ENCODE data around the gene TAS2R8.
"Not testable (repeated sequence)": the region's sequence is repeated elsewhere in the genome, so short reads cannot be mapped to it uniquely, and the experiment has no call there.

Gene TAS2R8

GRCh38 chr12:10807186-10807585 lies at the start of gene TAS2R8:
TAS2R8 (minus strand) TSS chr12:10807286; CDS start chr12:10806980, 306 bp downstream.
- FAIRE-seq: no peak

GRCh38 chr12:10855807-10856206 lies 48.7 kb upstream of the TAS2R8 start:
- FAIRE-seq: no peak

GRCh38 chr12:10853776-10854175 lies 46.7 kb upstream of the TAS2R8 start:
- no peak for FAIRE-seq

- no peak for FAIRE-seq
These were observed 44.3 kb upstream of the TAS2R8 start for GRCh38 chr12:10851243-10851858.

- no peak for FAIRE-seq
These were observed 42.4 kb upstream of the TAS2R8 start, which contains the start of gene PRR4 for GRCh38 chr12:10849425-10849878. PRR4 (minus strand) TSS chr12:10849475; CDS start chr12:10849437, 38 bp downstream.

- no peak for FAIRE-seq
These were observed 40.7 kb upstream of the TAS2R8 start for GRCh38 chr12:10847744-10848143.

- no peak for FAIRE-seq
These were observed 35.8 kb upstream of the TAS2R8 start for GRCh38 chr12:10842862-10843261.

GRCh38 chr12:10838461-10838860 lies 31.4 kb upstream of the TAS2R8 start:
- FAIRE-seq: no peak

GRCh38 chr12:10829994-10830393 lies 22.9 kb upstream of the TAS2R8 start:
- FAIRE-seq: no peak

GRCh38 chr12:10826258-10826657 lies 19.2 kb upstream of the TAS2R8 start, which contains the start of gene TAS2R10:
TAS2R10 (minus strand) TSS chr12:10826358; CDS start chr12:10826269, 89 bp downstream.
- no peak for FAIRE-seq

- no peak for FAIRE-seq
These were observed 17.9 kb upstream of the TAS2R8 start for GRCh38 chr12:10824957-10825356.

GRCh38 chr12:10811883-10812536 lies 4.9 kb upstream of the TAS2R8 start:
- no peak for FAIRE-seq

GRCh38 chr12:10810068-10810467 lies 3.0 kb upstream of the TAS2R8 start, which contains the start of gene TAS2R9:
TAS2R9 (minus strand) TSS chr12:10810168; CDS start chr12:10810075, 93 bp downstream.
- no peak for FAIRE-seq

GRCh38 chr12:10802587-10802986 lies 4.5 kb downstream of the TAS2R8 start, which contains the start of gene TAS2R7:
TAS2R7 (minus strand) TSS chr12:10802627; CDS start chr12:10802570, 57 bp downstream.
- no peak for FAIRE-seq

- no peak for FAIRE-seq
These were observed 5.3 kb downstream of the TAS2R8 start for GRCh38 chr12:10801741-10802140.

- FAIRE-seq: no peak
These were observed 12.9 kb downstream of the TAS2R8 start for GRCh38 chr12:10794222-10794621.

- FAIRE-seq: not testable (repeated sequence)
These were observed 15.3 kb downstream of the TAS2R8 start for GRCh38 chr12:10791769-10792168.

GRCh38 chr12:10783252-10783651 lies 23.8 kb downstream of the TAS2R8 start:
- FAIRE-seq: no peak

GRCh38 chr12:10779103-10779502 lies 28.0 kb downstream of the TAS2R8 start:
- FAIRE-seq: no peak

GRCh38 chr12:10771132-10771733 lies 35.9 kb downstream of the TAS2R8 start:
- no peak for FAIRE-seq

GRCh38 chr12:10759657-10760056 lies 47.4 kb downstream of the TAS2R8 start:
- no peak for FAIRE-seq

- no peak for FAIRE-seq
These were observed 50.9 kb downstream of the TAS2R8 start for GRCh38 chr12:10756194-10756593.
